KOPT-K1 (cell line): Measurements from ENCODE around the gene ALDH1B1.

Experiments used
- H3K27ac ChIP-seq: fragments of 200-600 bp; sonication (generic); 2 replicates; pipeline ENCODE4 v1.5.1; 2016; ENCODE audit warnings: antibody characterized with exemption, mild to moderate bottlenecking, low read depth, low read length; ENCODE audit not compliant: poor library complexity, severe bottlenecking
- H3K36me3 ChIP-seq: fragments of 200-600 bp; sonication (generic); 2 replicates; pipeline ENCODE4 v1.5.1; 2017; ENCODE audit warnings: antibody characterized with exemption, mild to moderate bottlenecking, low read length, moderate library complexity; ENCODE audit not compliant: insufficient read depth
- H3K9me3 ChIP-seq: fragments of 200-600 bp; sonication (generic); 2 replicates; pipeline ENCODE4 v1.5.1; 2017; ENCODE audit warnings: antibody characterized with exemption, low read length, mild to moderate bottlenecking; ENCODE audit not compliant: insufficient read depth, poor library complexity, severe bottlenecking

The ALDH1B1 gene

DNA sequence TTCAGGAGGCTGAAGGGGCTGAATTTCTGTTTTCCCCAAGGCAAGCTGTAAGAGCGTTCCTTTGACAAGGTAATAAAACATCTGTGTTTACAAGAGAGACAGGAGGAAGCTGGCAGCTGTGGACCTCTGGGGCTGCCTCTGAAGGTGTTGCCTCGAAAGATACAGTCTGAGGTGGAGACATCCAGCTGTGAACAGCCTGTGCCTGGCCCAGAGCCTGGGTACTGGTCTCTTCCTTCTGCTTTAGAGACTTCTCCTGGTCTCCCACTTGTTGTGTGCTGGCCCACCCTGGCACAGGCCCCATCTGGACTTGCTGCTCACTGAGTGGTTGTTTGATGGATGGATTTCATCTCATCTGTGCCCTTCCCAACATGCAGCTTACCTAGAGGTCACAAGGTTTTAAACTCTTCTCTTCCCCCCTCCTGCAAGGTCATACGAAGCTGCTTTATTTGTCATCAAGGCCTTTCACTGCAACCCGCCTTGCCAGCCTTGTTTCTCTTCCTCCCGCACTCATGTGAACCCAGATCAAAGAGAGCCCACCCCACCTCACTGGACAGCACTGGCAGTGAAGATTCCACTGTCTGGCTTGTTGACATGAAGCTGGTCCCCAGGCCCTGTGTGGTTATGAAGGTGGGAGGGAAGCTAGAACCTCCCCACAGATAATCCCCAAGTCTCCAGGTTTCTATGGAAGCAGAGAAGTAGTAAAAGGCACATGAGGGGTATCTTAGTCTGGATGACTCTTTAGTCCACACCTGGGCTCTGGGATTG, 35.0 kb upstream of the ALDH1B1 start:
- Histone ChIP-seq H3K36me3 (no peaks in the 10 kb centered on the region), H3K27ac (no peak overlapping the region), H3K9me3 (no peaks in the 10 kb centered on the region)

DNA sequence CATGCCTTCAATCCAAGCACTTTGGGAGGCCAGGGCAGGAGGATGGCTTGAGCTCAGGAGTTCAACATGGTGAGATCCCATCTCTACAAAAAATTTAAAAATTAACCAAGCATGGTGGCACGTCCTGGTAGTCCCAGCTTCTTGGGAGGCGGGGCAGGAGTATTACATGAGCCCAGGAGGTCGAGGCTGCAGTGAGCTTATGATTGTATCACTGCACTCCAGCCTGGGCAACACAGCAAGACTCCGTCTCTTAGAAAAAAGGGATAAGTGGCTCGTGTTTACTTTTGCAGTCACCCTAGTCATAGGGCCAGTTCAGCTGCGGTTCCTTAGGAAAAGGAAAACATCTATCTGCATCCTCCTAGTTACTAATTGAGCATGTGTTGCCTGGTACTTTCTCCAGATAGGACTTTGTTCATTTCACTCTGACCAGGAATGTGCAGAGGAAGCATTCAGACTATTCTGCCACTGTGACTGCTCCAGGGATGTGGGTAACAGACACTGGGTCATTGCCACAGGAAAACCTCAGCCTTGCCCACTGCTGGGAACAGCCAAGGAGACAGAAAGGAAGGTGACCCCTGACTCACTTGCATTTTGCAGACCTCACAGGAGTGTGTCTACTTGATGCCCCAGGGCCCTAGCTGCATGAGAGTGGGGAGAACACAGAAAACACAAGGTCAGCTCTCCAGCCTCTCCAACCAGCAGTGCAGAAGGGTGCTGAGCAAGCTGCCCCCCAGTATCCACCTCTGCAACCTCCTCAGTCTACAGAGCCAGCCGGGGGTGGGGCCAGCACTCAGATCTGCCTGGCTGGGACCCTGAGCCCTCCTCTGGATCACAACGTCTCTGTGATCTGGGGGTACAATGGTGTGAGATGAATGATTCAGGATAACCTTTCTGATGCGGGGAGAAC, 33.9 kb upstream of the ALDH1B1 start:
- H3K27ac ChIP-seq: no peak overlapping the region
- H3K36me3 ChIP-seq: no peaks in the 10 kb centered on the region

DNA sequence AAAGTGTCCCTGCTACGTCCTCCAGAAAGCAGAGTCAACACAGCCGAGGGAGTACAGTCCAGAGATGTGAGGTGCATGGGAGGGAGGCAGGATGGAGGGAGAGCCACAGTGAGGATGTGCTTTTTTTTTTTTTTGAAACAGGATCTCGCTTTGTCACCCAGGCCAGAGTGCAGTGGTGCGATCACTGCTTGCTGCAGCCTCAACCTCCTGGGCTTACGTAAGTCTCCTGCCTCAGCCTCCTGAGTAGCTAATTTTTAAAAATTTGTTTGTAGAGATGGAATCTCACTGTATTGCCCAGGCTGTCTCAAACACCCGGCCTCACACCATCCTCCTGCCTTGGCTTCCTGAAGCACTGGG, 33.2 kb upstream of the ALDH1B1 start:
- no peaks in the 10 kb centered on the region for H3K36me3 ChIP-seq

More for the DNA sequence above, 33.9 kb upstream of the ALDH1B1 start:
- H3K9me3 ChIP-seq: no peaks in the 10 kb centered on the region

DNA sequence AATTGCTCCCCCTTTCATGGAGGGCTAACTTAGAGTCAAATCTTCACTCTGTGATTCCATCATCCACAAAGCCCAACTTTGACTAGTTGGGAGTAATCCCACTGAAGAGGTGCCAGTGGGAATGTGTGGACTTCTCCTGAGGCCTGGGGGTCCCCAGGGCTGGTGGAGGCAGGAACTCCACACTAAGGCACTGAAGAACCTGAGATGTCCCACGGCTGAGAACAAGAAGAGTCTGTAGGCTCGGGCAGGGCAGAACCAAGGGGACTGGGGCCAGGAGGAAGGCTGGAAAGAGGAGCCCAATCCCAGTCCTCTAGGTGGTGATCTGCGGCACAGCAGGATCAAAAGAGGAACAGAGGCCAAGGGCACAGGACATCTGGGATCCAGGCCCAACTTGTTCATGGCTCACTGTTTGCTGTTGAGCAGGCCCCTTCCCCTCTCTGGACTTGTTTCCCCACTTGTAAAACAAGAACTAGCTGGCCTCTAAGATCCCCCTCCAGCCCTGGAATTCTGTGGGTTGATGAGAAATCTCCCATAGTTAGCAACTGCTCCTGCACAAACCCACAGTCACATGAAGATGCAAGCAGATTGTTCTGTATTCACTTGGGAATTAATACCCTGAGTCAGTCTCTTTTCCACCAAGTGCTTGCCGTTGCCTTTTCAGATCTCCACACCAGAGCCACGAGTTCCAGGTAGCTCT, 32.7 kb upstream of the ALDH1B1 start:
- Histone ChIP-seq H3K9me3 (no peaks in the 10 kb centered on the region), H3K27ac (no peak overlapping the region), H3K36me3 (no peaks in the 10 kb centered on the region)

More for the DNA sequence above, 33.2 kb upstream of the ALDH1B1 start:
- Histone ChIP-seq H3K9me3 (no peaks in the 10 kb centered on the region), H3K27ac (no peak overlapping the region)

DNA sequence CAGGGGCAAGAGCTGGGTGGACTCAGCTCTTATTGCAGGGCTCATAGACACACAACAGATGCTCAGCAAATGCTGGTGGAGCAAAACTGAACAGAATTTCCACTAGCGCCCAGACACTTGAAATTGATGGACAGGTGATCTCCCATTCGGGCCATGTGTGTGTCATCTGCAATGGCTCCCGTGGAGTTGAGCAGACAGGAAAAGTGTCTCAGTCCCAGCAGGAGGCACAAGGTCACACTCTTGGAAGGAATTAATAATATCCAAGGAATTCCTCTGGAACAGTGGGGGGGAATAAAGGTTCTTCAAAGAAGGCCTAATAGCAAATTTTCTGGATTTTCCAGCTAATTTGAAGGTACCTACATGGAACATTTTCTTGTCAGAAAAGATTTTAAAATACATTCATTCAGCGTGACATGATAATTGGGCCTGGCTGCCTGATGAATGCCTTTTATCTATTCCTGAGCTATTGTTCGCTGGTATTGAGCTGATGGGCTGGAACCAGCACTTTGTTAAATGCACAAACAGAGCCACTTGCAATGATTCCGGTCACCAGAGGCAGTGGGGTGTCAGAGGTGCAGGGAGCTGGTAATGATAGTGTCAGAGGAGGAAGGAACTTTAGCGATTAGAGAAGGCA, 31.5 kb upstream of the ALDH1B1 start:
- H3K27ac ChIP-seq: no peak overlapping the region
- H3K36me3 ChIP-seq: no peaks in the 10 kb centered on the region
- no peaks in the 10 kb centered on the region for H3K9me3 ChIP-seq

DNA sequence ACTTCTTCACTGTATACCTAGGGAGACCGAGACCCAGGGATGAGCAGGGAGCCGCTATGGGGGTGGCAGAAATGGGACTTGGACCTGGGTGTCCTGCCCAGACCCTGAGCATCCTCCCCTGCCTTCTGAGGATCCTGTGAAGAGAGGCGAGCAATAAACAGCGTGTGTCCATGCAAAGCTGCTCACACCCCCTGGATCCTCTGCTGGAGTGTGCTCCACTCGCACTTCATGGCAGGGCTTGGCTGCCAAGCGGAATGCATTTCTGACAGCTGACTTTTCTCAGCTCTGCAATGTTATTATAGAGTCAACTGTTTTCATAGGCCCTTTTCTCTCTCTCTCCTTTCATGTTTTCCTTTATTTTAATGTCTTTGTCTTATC, 31.0 kb upstream of the ALDH1B1 start:
- no peaks in the 10 kb centered on the region for H3K36me3 ChIP-seq
- no peaks in the 10 kb centered on the region for H3K9me3 ChIP-seq
- no peak overlapping the region for H3K27ac ChIP-seq

DNA sequence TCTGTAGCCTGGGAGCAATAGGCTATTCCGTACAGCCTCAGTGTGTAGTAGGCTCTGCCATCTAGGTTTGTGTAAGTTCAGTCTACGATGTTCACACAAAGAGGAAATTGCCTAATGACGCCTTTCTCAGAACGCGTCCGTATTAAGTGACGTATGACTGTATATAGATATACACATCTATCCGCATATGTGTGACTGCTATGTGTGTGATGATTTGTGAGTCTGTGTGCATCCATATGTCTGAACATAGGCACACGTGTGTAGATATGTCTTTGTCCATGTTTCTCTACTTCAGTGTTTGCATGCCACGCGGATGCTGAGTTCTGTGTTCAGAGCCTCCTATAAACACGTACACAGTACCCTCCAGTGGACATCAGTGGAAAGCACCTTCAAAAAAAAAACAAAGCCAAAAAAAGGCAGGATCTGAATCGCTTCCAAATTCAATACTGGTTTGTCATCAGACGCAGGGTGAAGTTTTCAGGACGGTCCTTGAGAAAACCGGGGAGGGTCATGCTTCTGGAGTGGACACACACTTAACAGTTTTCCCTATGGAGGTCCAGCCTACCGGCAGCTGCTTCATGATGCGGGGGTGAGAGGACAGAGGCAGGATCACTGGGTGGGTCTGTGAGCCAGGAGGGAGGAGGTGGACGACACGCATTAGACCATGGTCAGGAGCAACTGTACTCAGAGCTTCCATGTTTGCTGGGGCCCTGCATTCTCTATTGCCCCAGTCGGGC, 29.5 kb upstream of the ALDH1B1 start:
- H3K9me3 ChIP-seq: no peaks in the 10 kb centered on the region
- no peaks in the 10 kb centered on the region for H3K36me3 ChIP-seq
- H3K27ac ChIP-seq: no peak overlapping the region

DNA sequence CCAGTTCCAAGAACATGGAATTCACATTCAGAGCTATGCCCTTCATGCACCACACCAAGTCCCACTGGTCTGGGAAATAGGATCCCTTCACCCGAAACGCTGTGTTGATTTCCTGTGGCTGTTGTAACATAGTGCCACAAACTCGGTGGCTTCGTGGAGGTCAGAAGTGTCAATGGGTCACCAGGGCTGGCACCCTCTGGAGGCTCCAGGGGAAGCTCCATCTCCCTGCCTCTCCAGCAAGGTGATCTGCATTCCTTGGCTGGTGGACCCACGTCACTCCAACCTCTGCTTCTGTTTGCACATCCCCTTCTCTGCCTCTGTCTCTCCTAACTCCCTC, 28.9 kb upstream of the ALDH1B1 start:
- Histone ChIP-seq H3K36me3 (no peaks in the 10 kb centered on the region), H3K27ac (no peak overlapping the region), H3K9me3 (no peaks in the 10 kb centered on the region)

DNA sequence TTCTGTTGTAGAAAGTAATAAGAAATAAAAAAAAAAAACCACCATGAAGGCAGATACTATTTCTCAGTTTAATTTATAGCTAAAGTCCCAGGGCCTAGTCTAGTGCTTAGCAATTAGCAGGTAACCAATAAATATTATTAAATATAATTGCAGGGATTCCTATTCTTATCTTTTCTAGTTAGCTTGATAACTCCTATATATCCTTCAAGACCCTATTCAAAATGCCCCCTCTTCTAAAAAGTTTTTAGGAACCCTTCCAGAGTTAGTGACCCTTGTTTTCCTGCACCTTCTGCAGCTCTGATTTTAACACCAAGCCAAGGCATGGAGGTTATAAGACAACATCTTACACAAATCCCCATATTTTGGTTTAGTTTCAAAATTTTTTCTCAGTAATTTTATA, 24.6 kb upstream of the ALDH1B1 start:
- Histone ChIP-seq H3K36me3 (no peaks in the 10 kb centered on the region), H3K9me3 (no peaks in the 10 kb centered on the region), H3K27ac (no peak overlapping the region)

DNA sequence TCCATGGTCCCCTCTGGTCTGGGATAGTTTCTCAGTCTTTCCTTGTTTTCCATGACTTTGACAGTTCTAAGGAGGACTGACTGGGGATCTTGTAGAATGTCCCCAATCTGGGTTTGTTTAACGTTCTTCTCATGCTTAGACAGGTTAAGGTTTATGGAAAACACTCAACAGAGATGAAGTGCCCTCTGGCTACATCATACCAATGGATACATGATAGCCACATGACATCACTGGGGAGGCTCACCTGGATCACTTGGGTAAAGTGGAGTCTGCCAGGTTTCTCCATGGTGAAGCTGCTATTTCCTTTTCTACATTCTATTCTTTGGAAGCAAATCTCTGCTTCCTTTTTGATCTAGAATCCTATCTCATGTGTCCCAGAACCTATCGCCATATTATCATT, 23.8 kb upstream of the ALDH1B1 start:
- Histone ChIP-seq H3K9me3 (no peaks in the 10 kb centered on the region), H3K36me3 (no peaks in the 10 kb centered on the region), H3K27ac (no peak overlapping the region)

DNA sequence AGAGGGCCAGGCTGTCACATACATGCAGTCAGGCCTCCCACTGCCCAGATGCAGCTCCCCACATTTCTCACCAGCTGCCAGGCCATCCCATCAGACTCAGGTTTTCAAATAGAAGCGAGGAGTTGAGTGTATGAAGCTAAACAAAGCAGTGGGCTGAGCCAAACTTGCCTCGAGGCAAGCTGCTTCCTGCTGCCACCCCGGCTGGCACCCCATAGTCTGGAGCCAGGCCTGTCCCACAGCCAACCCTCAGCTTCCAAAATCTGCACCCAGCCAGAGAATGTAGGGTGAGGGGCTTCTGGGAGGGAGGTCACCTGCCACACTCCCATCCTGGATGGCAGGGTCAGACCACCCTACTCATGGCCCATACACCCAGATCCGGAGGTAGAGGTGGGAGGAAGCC, 22.3 kb upstream of the ALDH1B1 start:
- no peaks in the 10 kb centered on the region for H3K9me3 ChIP-seq
- H3K27ac ChIP-seq: no peak overlapping the region

DNA sequence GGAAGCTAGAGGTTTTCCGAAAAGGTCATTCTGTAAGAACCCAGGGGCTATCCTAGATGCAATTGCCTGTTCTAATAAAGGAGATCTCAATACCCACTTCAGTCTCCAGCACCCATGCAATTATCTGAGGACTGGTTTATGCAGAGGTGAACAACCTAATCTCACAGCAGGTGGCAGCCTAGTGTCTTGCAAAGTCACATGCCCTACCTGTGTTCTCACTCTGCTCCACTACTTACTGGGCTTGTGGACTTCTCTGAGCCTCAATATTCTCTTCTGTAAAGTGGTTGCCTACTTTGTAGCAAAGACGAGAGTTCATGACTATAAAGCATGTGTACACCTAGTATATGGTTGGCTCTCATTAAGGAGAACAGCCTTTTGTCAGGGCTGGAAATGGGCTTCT, 21.0 kb upstream of the ALDH1B1 start:
- Histone ChIP-seq H3K36me3 (no peaks in the 10 kb centered on the region), H3K27ac (no peak overlapping the region), H3K9me3 (no peaks in the 10 kb centered on the region)

More for the DNA sequence above, 22.3 kb upstream of the ALDH1B1 start:
- no peaks in the 10 kb centered on the region for H3K36me3 ChIP-seq

DNA sequence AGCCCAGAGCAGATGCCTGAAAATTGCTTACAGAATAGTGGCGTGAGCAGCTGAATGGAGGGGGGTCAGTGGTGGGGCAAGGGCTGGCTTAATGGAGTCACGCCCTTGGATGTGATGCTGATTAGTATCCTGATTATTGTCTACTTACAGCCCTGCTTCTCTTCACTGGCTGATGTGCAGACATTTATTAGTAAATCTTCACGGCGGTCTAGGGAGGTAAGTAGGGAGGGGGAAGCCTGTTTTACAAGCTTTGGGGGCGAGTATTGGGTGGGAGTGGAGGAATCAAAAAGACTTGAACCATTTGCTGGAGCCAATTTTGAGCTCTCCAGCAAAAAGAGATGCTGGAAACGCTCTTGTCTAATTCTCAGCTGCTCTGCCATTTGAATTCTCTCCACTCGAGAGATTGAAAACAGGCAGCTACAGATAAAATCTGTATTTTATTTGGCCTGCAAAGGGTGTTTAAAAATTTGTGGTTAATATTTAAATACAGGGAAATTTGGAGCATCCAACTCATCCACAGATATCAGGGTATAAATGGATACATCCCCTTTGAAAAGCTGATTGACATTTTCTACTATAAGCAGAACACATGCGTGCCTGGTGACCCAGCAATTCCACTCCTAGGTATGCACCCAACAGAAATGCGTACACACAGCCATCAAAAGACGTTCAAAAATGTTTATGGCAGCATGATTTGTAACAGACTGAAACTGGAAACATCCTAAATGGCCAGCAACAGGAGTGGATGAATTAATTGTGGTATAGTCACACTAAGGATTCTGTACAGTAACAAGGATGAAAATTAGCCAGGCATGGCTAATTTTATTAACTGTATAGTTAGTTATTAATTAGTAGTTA, 19.5 kb upstream of the ALDH1B1 start:
- H3K36me3 ChIP-seq: no peaks in the 10 kb centered on the region
- no peaks in the 10 kb centered on the region for H3K9me3 ChIP-seq
- no peak overlapping the region for H3K27ac ChIP-seq

DNA sequence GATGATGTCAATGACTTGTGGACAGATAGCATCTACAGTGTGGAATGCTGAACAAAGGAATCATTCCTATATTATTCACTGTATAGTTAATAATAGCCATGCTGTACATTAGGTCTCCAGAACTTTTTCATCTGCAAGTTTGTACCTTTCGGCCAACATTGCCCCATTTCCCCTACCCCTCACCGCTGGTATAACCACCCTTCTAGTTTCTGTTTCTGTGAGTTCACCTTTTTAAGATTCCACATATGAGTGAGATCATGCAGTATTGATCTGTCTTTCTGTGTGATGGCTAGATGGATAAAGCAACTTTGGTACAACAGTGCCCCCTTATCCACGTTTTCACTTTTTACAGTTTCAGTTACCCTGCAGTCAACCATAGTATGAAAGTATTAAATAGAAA, 18.8 kb upstream of the ALDH1B1 start:
- no peaks in the 10 kb centered on the region for H3K9me3 ChIP-seq
- H3K27ac ChIP-seq: no peak overlapping the region
- H3K36me3 ChIP-seq: no peaks in the 10 kb centered on the region
